Measurements from ENCODE around the gene FDXR.

FDXR gene

GRCh38 chr17:74825952-74826719 is 46.7 kb downstream of the FDXR start:
- no peak for TF ChIP-seq ZFX (IDR thresholded peaks at IDR 0.05; ENCODE audit: borderline replicate concordance)
- TF ChIP-seq CTCF (IDR thresholded peaks at IDR 0.05), result no peak
- H3K27ac ChIP-seq, result no peak overlapping the region

- no peak overlapping the region for H3K27ac ChIP-seq
- TF ChIP-seq ZFX (IDR thresholded peaks at IDR 0.05; ENCODE audit: borderline replicate concordance) (no peak), CTCF (IDR thresholded peaks at IDR 0.05) (no peak)
These were observed 47.7 kb downstream of the FDXR start for GRCh38 chr17:74824961-74825627.

- TF ChIP-seq CTCF (IDR thresholded peaks at IDR 0.05) (no peak), ZFX (IDR thresholded peaks at IDR 0.05; ENCODE audit: borderline replicate concordance) (no peak)
- H3K27ac ChIP-seq, result no peak overlapping the region
These were observed 49.8 kb downstream of the FDXR start for GRCh38 chr17:74822939-74823367.

- TF ChIP-seq ZFX (IDR thresholded peaks at IDR 0.05; ENCODE audit: borderline replicate concordance), result no peak
- TF ChIP-seq CTCF (IDR thresholded peaks at IDR 0.05), result no peak
- no peak overlapping the region for H3K27ac ChIP-seq
These were observed 50.4 kb downstream of the FDXR start for GRCh38 chr17:74822335-74822938.

GRCh38 chr17:74821655-74822334 is 51.0 kb downstream of the FDXR start:
- TF ChIP-seq ZFX (IDR thresholded peaks at IDR 0.05; ENCODE audit: borderline replicate concordance), result no peak
- TF ChIP-seq CTCF (IDR thresholded peaks at IDR 0.05), result no peak
- no peak overlapping the region for H3K27ac ChIP-seq

- no peak for TF ChIP-seq CTCF (IDR thresholded peaks at IDR 0.05)
- no peak for TF ChIP-seq ZFX (IDR thresholded peaks at IDR 0.05; ENCODE audit: borderline replicate concordance)
- no peak overlapping the region for H3K27ac ChIP-seq
These were observed 52.9 kb downstream of the FDXR start for GRCh38 chr17:74819801-74820436.
